ENCODE data around the gene ROBO1. TPM values are rescaled to one million over a fixed set of nuclear protein-coding genes. Genes with fewer than 3 reads are reported as not detected.

The ROBO1 gene
- total and polyA plus RNA-seq, 2 experiments from 2014 or later, result 29.3 to 171 TPM

GRCh38 chr3:78670094-78670493 is 1097.7 kb downstream of the ROBO1 start:
- no peak overlapping the region for H3K4me3 ChIP-seq
- H3K4me1 ChIP-seq (ENCODE audit: low read depth), result no peaks in the 10 kb centered on the region
- TF ChIP-seq, protein P1, sequence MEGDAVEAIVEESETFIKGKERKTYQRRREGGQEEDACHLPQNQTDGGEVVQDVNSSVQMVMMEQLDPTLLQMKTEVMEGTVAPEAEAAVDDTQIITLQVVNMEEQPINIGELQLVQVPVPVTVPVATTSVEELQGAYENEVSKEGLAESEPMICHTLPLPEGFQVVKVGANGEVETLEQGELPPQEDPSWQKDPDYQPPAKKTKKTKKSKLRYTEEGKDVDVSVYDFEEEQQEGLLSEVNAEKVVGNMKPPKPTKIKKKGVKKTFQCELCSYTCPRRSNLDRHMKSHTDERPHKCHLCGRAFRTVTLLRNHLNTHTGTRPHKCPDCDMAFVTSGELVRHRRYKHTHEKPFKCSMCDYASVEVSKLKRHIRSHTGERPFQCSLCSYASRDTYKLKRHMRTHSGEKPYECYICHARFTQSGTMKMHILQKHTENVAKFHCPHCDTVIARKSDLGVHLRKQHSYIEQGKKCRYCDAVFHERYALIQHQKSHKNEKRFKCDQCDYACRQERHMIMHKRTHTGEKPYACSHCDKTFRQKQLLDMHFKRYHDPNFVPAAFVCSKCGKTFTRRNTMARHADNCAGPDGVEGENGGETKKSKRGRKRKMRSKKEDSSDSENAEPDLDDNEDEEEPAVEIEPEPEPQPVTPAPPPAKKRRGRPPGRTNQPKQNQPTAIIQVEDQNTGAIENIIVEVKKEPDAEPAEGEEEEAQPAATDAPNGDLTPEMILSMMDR (IDR thresholded peaks at IDR 0.05; ENCODE audit: low read depth, low read length), result no peak

DNA sequence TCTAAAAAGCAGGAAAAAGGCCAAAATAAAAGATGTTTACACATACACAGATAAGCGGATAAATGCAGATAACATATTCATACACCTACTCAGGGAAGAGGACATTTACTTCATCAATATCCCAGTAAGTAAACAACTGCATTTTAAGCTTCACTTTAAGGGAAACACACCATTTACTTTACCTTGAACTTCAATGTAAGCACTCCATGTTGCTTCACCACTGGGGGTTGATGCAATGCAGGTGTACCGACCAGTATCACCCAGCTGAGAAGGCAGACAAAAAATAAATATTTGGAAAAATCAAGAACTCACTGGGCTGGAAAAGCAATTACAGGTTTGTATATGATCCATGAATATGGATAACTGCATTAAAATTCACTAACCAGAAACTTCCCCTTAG is 1099.5 kb downstream of the ROBO1 start:
- TF ChIP-seq, protein P1 (IDR thresholded peaks at IDR 0.05; ENCODE audit: low read depth, low read length), result no peak
- Histone ChIP-seq H3K27ac (no peak overlapping the region), H3K36me3 (peaks cover 12% of the 10 kb centered on the region), H3K27me3 (no peaks in the 10 kb centered on the region), H3K4me1 (ENCODE audit: low read depth) (no peaks in the 10 kb centered on the region), H3K9me3 (ENCODE audit: low read depth) (no peaks in the 10 kb centered on the region), H3K4me3 (no peak overlapping the region)
- DNase-seq (ENCODE audit: low read depth in 1 of 2, low spot score in 1 of 2), result no peak

More at GRCh38 chr3:78670094-78670493, 1097.7 kb downstream of the ROBO1 start:
- H3K9me3 ChIP-seq (ENCODE audit: low read depth), result no peaks in the 10 kb centered on the region
- no peaks in the 10 kb centered on the region for H3K27me3 ChIP-seq
- no peak for DNase-seq (ENCODE audit: low read depth in 1 of 2, low spot score in 1 of 2)
- peaks cover 15% of the 10 kb centered on the region for H3K36me3 ChIP-seq
- H3K27ac ChIP-seq, result no peak overlapping the region

DNA sequence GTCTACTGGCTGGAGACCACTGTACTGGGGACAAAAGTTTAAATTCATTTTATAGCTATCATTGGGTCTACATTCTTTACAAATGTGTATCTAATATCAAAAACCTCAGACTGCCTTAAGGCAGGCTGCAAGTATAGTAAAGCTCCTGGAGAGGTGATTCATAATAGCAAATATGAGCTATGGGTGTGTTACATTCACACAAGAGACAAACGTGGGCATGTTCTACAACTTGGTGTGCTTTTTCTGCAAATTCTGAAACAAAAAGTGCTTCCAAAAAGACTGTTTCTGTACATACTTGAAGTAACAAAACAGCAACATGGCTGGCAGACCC is 1101.4 kb downstream of the ROBO1 start:
- Histone ChIP-seq H3K4me1 (ENCODE audit: low read depth) (no peaks in the 10 kb centered on the region), H3K27ac (no peak overlapping the region)
- no peak for DNase-seq (ENCODE audit: low read depth in 1 of 2, low spot score in 1 of 2)

DNA sequence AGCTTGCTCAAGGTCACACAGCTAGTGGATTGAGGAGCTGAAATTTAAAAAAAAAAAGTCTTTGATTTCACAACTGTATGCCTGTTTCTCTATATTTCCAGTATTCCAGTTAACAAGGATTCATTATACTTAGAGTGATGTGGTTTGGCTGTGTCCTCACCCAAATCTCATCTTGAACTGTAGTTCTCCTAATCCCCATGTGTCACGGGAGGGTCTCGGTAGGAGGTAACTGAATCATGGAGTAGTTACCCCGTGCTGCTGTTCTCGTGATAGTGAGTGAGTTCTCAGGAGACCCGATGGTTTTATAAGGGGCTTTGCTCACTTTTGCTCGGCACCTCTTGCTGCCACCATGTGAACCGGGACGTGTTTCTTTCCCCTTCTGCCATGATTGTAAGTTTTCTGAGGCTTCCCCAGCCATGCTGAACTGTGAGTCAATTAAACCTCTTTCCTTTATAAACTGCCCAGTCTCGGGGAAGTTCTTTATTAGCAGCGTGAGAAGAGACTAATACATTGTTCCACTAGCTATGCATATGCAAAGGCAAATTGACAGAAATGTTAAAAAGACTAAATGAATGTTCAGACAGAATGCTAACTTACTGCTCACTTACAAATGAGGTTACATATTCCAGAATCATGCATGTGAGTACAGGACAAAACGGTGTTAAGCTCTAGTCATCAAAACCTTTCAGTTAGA is 1101.9 kb downstream of the ROBO1 start:
- no peaks in the 10 kb centered on the region for H3K4me1 ChIP-seq (ENCODE audit: low read depth)

More for the DNA sequence above, 1101.4 kb downstream of the ROBO1 start:
- Histone ChIP-seq H3K4me3 (no peak overlapping the region), H3K9me3 (ENCODE audit: low read depth) (no peaks in the 10 kb centered on the region), H3K27me3 (no peaks in the 10 kb centered on the region), H3K36me3 (peaks cover 12% of the 10 kb centered on the region)
- TF ChIP-seq, protein P1 (IDR thresholded peaks at IDR 0.05; ENCODE audit: low read depth, low read length), result no peak

DNA sequence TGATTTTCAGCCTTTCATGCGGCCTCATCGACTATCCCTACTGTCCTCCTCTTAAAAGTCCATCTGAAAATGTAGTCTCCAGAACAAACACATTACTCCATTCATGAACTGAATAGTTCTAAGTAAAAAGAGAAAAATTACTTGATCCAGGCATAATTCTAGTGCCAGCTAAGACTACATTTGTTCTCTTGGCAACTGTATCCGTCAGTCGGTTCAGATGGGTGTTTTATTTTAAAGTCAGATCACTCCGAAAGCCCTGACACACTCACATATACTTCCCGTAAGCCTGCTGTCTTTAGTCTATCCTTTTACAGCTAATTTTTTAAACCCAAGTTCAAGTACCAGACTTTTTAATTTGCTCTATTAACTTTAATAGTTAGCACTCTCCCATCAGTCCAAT is 1102.7 kb downstream of the ROBO1 start:
- TF ChIP-seq, protein P1 (IDR thresholded peaks at IDR 0.05; ENCODE audit: low read depth, low read length), result no peak
- H3K4me1 ChIP-seq (ENCODE audit: low read depth), result no peaks in the 10 kb centered on the region
- DNase-seq (ENCODE audit: low read depth in 1 of 2, low spot score in 1 of 2), result no peak
- H3K27me3 ChIP-seq, result no peaks in the 10 kb centered on the region
- peaks cover 12% of the 10 kb centered on the region for H3K36me3 ChIP-seq
- H3K4me3 ChIP-seq, result no peak overlapping the region
- H3K27ac ChIP-seq, result no peak overlapping the region
- H3K9me3 ChIP-seq (ENCODE audit: low read depth), result no peaks in the 10 kb centered on the region

More for the DNA sequence above, 1101.9 kb downstream of the ROBO1 start:
- H3K4me3 ChIP-seq, result no peak overlapping the region
- TF ChIP-seq, protein P1 (IDR thresholded peaks at IDR 0.05; ENCODE audit: low read depth, low read length), result no peak
- peaks cover 12% of the 10 kb centered on the region for H3K36me3 ChIP-seq
- H3K27me3 ChIP-seq, result no peaks in the 10 kb centered on the region
- no peaks in the 10 kb centered on the region for H3K9me3 ChIP-seq (ENCODE audit: low read depth)
- DNase-seq (ENCODE audit: low read depth in 1 of 2, low spot score in 1 of 2), result no peak
- H3K27ac ChIP-seq, result no peak overlapping the region

Measured in cardiac muscle cell (in vitro differentiated cells and primary cell).